Endothelial cell of umbilical vein (primary cell): ENCODE results near the gene JDP2. TPM values are rescaled to one million over a fixed set of nuclear protein-coding genes. Genes with fewer than 3 reads are reported as not detected.
A peak's percentile ranks its signal among the peaks of the same experiment; 100 is the strongest.

Experiments used
- BruUV-seq: library from RNA; stranded (reverse); fragments of 400-500 nt; replicated peaks from 2 replicates; lab custom pipeline; 2021; lab: Mats Ljungman, UMichigan
- CTCF ChIA-PET: fragments of 300-600, 350-600 bp; sonication (Branson Sonifier 250); formaldehyde crosslinking; loops from one replicate; lab custom pipeline; 2021; ENCODE audit warnings: antibody characterized with exemption, inconsistent platforms; lab: Charles Lee
- POLR2A ChIA-PET: fragments of 300-600, 350-600 bp; sonication (Branson Sonifier 250); formaldehyde crosslinking; loops from one replicate; lab custom pipeline; 2021; ENCODE audit warnings: antibody characterized with exemption, inconsistent platforms; lab: Charles Lee
- DNase-seq: peaks from one replicate; pipeline ENCODE4 v3.0.0-alpha.2; 2011; ENCODE audit warnings: low read depth, low spot score
- FAIRE-seq: peaks from 2 replicates; lab custom pipeline; 2011; peaks lifted over from hg19 to GRCh38; lab: Jason Lieb, UNC
- H2AFZ ChIP-seq: 2 replicates; pipeline ENCODE4 v1.6.0; 2012; ENCODE audit warnings: low read depth, low read length, control low read depth, inconsistent platforms
- H3K27ac ChIP-seq: 2 replicates; pipeline ENCODE4 v1.5.1; 2011; ENCODE audit warnings: low read depth, mild to moderate bottlenecking, control low read depth, low read length, moderate library complexity; ENCODE audit not compliant: insufficient read depth
- H3K27me3 ChIP-seq, 2 experiments: 2 replicates each; pipeline versions ENCODE4 v1.6.0 to v1.6.1; 2011; ENCODE audit warnings: low read length in 2 of 2, mixed read lengths in 1 of 2; ENCODE audit not compliant: control insufficient read depth in 2 of 2, insufficient read depth in 2 of 2
- H3K36me3 ChIP-seq, 2 experiments: 2 replicates in 1 of 2; 3 replicates in 1 of 2; pipeline ENCODE4 v1.5.1; 2011; ENCODE audit warnings: low read length in 2 of 2, mild to moderate bottlenecking in 1 of 2, moderate library complexity in 1 of 2; ENCODE audit not compliant: control insufficient read depth in 2 of 2, insufficient read depth in 2 of 2; ENCODE audit errors: extremely low read depth in 1 of 2
- H3K4me1 ChIP-seq: 3 replicates; pipeline ENCODE4 v1.5.1; 2011; ENCODE audit warnings: mild to moderate bottlenecking, low read length; ENCODE audit not compliant: control insufficient read depth, insufficient read depth; ENCODE audit errors: extremely low read depth
- H3K4me2 ChIP-seq: 2 replicates; pipeline ENCODE4 v1.6.1; 2011; ENCODE audit warnings: low read length, control low read depth, mixed read lengths; ENCODE audit not compliant: insufficient read depth
- H3K4me3 ChIP-seq, 3 experiments: fragments of 200-600 bp in 1 of 3; sonication (generic), shearing (Covaris generic) in 1 of 3; replicated peaks in 1 of 3; 2 replicates each; pipeline ENCODE4 v1.5.1; 2011 to 2016; ENCODE audit warnings: control low read depth in 3 of 3, low read length in 3 of 3, mild to moderate bottlenecking in 2 of 3, inconsistent platforms in 1 of 3, low read depth in 1 of 3, moderate library complexity in 1 of 3; ENCODE audit not compliant: insufficient read depth in 1 of 3
- H3K79me2 ChIP-seq: 2 replicates; pipeline ENCODE4 v1.6.0; 2012; ENCODE audit warnings: low read length, inconsistent platforms; ENCODE audit not compliant: control insufficient read depth, insufficient read depth
- H3K9ac ChIP-seq: replicated peaks from 2 replicates; pipeline ENCODE3; 2011; ENCODE audit warnings: low read length, control low read depth; ENCODE audit not compliant: insufficient read depth; ENCODE audit errors: extremely low read depth
- H3K9me1 ChIP-seq: replicated peaks from 3 replicates; pipeline ENCODE4 v1.6.0; 2011; ENCODE audit warnings: mild to moderate bottlenecking, low read length; ENCODE audit not compliant: control insufficient read depth, insufficient read depth; ENCODE audit errors: extremely low read depth
- H3K9me3 ChIP-seq: replicated peaks from 2 replicates; pipeline ENCODE4 v1.5.1; 2012; ENCODE audit warnings: low read length, inconsistent platforms; ENCODE audit not compliant: control insufficient read depth, insufficient read depth
- H4K20me1 ChIP-seq: replicated peaks from 2 replicates; pipeline ENCODE3; 2011; ENCODE audit warnings: mild to moderate bottlenecking, low read length; ENCODE audit not compliant: control insufficient read depth, insufficient read depth; ENCODE audit errors: extremely low read depth
- EZH2 ChIP-seq: IDR thresholded peaks from 2 replicates; pipeline ENCODE4 v1.6.1; 2012; ENCODE audit warnings: borderline replicate concordance, low read depth, mild to moderate bottlenecking, moderate library complexity, low read length, inconsistent platforms; ENCODE audit not compliant: severe bottlenecking
- FOS ChIP-seq: IDR thresholded peaks from 2 replicates; pipeline ENCODE4 v1.6.1; 2011; ENCODE audit warnings: mild to moderate bottlenecking, low read length, moderate library complexity, borderline replicate concordance; ENCODE audit not compliant: insufficient read depth
- GATA2 ChIP-seq: IDR thresholded peaks from 2 replicates; pipeline ENCODE4 v1.7.0; 2011; ENCODE audit warnings: low read depth, mild to moderate bottlenecking, moderate library complexity, mixed read lengths, low read length; ENCODE audit not compliant: insufficient read length, insufficient read depth
- MYC ChIP-seq: IDR thresholded peaks from one replicate; pipeline ENCODE4 v1.6.1; 2011; ENCODE audit warnings: mild to moderate bottlenecking, low read depth, low read length
- POLR2A ChIP-seq: IDR thresholded peaks from 2 replicates; pipeline ENCODE4 v1.6.1; 2012; ENCODE audit warnings: low read depth, mild to moderate bottlenecking, control low read depth, low read length
- POLR2AphosphoS5 ChIP-seq: IDR thresholded peaks from 2 replicates; pipeline ENCODE4 v1.6.1; 2012; ENCODE audit warnings: low read depth, mild to moderate bottlenecking, control low read depth, low read length, moderate library complexity; ENCODE audit not compliant: insufficient read depth
- dilution Hi-C: fragments of 300-500 bp; cut with MboI; formaldehyde crosslinking; loops from one replicate; pipeline ENCODE4 v1.15.0; 2019; ENCODE audit warnings: low sequenced_read_pairs; ENCODE audit not compliant: extremely low pct_ligation_motif_present
- intact Hi-C: fragments of 100-400 bp; cut with micrococcal nuclease; formaldehyde crosslinking; loops from one replicate; pipeline ENCODE4 v1.10.0; 2022
- polyA plus RNA-seq, 4 experiments: library from polyadenylated mRNA; depleted of rRNA in 3 of 4; stranded (reverse) in 3 of 4; unstranded in 1 of 4; fragments of >200 nt; gene quantifications; 2 replicates each; pipeline versions ENCODE4 v1.2.1 to v1.2.3, GENCODE V29; 2011 to 2012; ENCODE audit warnings: missing spikeins in 1 of 4
- total RNA-seq: library from RNA; stranded (reverse); gene quantifications from 2 replicates; pipeline ENCODE4 v1.2.3, GENCODE V29; 2021

Gene JDP2
- total and polyA plus RNA-seq, 2 donors (not counting 3 experiments of a cell fraction or from before 2014, with no cell fraction given): 3.2 to 10.6 TPM

DNA sequence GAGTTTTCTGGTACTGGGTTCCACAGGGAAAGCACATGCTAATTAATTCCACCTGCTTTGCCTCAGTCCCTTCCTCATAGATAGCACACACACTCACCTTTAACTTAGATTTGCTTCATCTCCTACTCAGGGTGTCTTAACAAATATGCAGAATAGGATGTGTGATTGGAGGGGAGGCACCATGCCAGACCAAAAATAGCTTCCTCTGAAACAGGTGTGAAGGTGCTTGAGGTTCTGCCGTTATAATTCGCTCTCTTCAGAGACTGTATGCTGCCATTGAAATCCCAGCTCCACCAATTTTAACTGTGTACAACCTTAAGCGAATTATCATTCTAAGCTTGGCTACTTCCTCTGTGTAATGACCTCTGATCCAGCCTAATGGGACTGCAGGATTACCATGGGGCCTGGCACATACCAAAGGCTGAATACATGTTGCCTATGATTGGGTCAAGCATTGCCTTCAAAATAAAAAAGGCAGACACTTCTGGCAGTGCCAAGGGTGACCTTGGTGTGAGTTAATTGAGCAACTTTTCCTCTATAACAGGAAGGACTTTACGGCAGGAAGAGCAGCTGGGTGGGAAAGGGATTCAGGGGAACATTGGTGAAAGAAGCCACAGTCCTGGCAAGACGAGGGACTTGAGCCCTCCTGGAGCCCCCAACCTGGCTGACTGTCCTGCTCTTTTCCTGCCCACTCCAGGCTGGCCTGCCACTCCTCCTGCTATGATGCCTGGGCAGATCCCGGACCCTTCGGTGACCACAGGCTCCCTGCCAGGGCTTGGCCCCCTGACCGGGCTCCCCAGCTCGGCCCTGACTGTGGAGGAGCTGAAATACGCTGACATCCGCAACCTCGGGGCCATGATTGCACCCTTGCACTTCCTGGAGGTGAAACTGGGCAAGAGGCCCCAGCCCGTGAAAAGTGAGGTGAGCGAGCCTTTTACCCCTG is 9.7 kb downstream of the JDP2 start:
- H4K20me1 ChIP-seq: no peaks in the 10 kb centered on the region
- TF ChIP-seq POLR2AphosphoS5: no peak
- no peak for TF ChIP-seq POLR2A
- no peak for TF ChIP-seq EZH2
- no peak for TF ChIP-seq GATA2
- no peak for TF ChIP-seq FOS
- no peak overlapping the region for H3K9ac ChIP-seq
- FAIRE-seq (peak; percentile 37), DNase-seq (no peak)
- ChIA-PET POLR2A (no interaction called here), CTCF (no interaction called here)
- no peaks in the 10 kb centered on the region for H3K27me3 ChIP-seq
- BruUV-seq: no TSS peak
- no peak overlapping the region for H2AFZ ChIP-seq
- intact Hi-C loops (no loop called here), dilution Hi-C loops (no loop called here)
- H3K4me3 ChIP-seq: no peak overlapping the region
- no peak overlapping the region for H3K4me2 ChIP-seq
- H3K4me1 ChIP-seq: peaks cover 3% of the 10 kb centered on the region
- no peak overlapping the region for H3K27ac ChIP-seq
- no peaks in the 10 kb centered on the region for H3K79me2 ChIP-seq
- peaks cover 2% of the 10 kb centered on the region for H3K9me1 ChIP-seq
- no peaks in the 10 kb centered on the region for H3K36me3 ChIP-seq
- H3K9me3 ChIP-seq: no peaks in the 10 kb centered on the region

DNA sequence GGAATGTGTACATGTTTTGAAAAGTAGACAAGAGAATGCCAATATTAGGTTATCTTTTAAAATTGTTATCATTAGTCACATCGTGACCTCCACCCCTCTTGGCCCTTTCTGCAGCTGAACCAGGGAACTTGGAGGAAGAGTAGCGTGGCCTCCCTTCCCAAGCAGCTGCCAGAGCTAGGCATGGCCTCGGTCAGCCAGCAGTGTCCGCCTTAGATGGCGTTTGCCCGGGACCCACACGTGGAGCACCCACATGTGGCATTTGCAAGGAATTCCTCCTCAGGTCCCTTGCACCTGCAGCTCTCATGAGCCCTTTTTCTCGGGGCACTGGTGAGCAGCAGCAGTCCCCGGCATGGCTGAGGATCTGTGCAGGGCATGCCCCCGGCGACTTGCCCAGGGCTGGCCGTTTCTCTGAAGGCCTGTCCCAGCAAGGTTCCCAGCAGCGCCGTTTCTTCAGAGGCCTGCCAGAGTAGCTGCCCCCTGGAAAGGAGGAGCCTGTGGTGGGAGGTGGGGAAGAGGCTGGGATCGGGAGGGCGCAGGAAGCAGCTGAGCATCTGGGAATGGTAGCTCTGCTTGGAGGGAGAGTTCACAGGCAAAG is 10.8 kb downstream of the JDP2 start:
- DNase-seq: no peak
- Histone ChIP-seq H4K20me1 (no peaks in the 10 kb centered on the region), H3K4me2 (no peak overlapping the region), H3K9me3 (no peaks in the 10 kb centered on the region), H3K4me1 (peaks cover 3% of the 10 kb centered on the region), H3K79me2 (no peaks in the 10 kb centered on the region), H3K27ac (no peak overlapping the region), H3K9me1 (peaks cover 2% of the 10 kb centered on the region), H3K9ac (no peak overlapping the region), H2AFZ (no peak overlapping the region), H3K4me3 (no peak overlapping the region), H3K36me3 (no peaks in the 10 kb centered on the region), H3K27me3 (no peaks in the 10 kb centered on the region)
- intact Hi-C loops: no loop called here
- TF ChIP-seq MYC: no peak
- TF ChIP-seq GATA2: no peak
- TF ChIP-seq EZH2: no peak
- TF ChIP-seq POLR2AphosphoS5: no peak
- TF ChIP-seq POLR2A: no peak
- ChIA-PET POLR2A (no interaction called here), CTCF (no interaction called here)
- BruUV-seq: no TSS peak
- dilution Hi-C loops: no loop called here
- no peak for FAIRE-seq
